Mucosa of descending colon (tissue), 3 donors: ENCODE results near the gene PDGFD. TPM values are rescaled to one million over a fixed set of nuclear protein-coding genes. Genes with fewer than 3 reads are reported as not detected.

Experiments used
- ATAC-seq: fragments of 200-7000 bp; cut with Tn5 transposase; one replicate; pipeline ENCODE4 v1.9.1; 2020; ENCODE audit warnings: mild to moderate bottlenecking, moderate library complexity
- DNase-seq, 3 donors: peaks; one replicate each; pipeline ENCODE4 v3.0.0-alpha.2; 2020
- H3K36me3 ChIP-seq: fragments of 200-600 bp; one replicate; pipeline ENCODE4 v1.8.0; 2021; ENCODE audit warnings: low read depth, mild to moderate bottlenecking
- H3K4me1 ChIP-seq: fragments of 200-600 bp; one replicate; pipeline ENCODE4 v1.8.0; 2021; ENCODE audit warnings: low read depth, mild to moderate bottlenecking
- H3K4me3 ChIP-seq: fragments of 200-600 bp; one replicate; pipeline ENCODE4 v1.8.0; 2021; ENCODE audit warnings: mild to moderate bottlenecking
- H3K9me3 ChIP-seq: fragments of 200-600 bp; one replicate; pipeline ENCODE4 v1.8.0; 2021; ENCODE audit warnings: mild to moderate bottlenecking
- CTCF ChIP-seq: fragments of 200-600 bp; IDR thresholded peaks from one replicate; pipeline ENCODE4 v1.8.0; 2022; ENCODE audit warnings: antibody characterized with exemption, mild to moderate bottlenecking
- intact Hi-C, 2 donors: fragments of 100-400 bp; cut with DNase I in 1 of 2; cut with micrococcal nuclease in 1 of 2; formaldehyde crosslinking; loops; one replicate each; pipeline versions ENCODE4 v1.11.0 to v1.11.1; 2022; cut with DNase I, micrococcal nuclease
- total RNA-seq, 3 donors: library from RNA; stranded (reverse); fragmentation: NEBNext Ultra II Directional in 2 of 3; extraction: Animal tissue kit (Norgen Biotek cat#: 25700) in 2 of 3; gene quantifications; one replicate each; pipeline versions ENCODE4 v1.2.1 to v1.2.4, GENCODE V29; 2021 to 2023
- donor health status: DM: no; HTN: no; CAD: no; lungs with moderate emphysema.
- donor health status: DM: no; HTN: no; CAD: no.
- donor health status: DM: no; HTN: yes; CAD: no.

PDGFD gene
- total RNA-seq, 3 donors from 2014 or later, result 3.4 to 6.9 (median 5.7) TPM

DNA sequence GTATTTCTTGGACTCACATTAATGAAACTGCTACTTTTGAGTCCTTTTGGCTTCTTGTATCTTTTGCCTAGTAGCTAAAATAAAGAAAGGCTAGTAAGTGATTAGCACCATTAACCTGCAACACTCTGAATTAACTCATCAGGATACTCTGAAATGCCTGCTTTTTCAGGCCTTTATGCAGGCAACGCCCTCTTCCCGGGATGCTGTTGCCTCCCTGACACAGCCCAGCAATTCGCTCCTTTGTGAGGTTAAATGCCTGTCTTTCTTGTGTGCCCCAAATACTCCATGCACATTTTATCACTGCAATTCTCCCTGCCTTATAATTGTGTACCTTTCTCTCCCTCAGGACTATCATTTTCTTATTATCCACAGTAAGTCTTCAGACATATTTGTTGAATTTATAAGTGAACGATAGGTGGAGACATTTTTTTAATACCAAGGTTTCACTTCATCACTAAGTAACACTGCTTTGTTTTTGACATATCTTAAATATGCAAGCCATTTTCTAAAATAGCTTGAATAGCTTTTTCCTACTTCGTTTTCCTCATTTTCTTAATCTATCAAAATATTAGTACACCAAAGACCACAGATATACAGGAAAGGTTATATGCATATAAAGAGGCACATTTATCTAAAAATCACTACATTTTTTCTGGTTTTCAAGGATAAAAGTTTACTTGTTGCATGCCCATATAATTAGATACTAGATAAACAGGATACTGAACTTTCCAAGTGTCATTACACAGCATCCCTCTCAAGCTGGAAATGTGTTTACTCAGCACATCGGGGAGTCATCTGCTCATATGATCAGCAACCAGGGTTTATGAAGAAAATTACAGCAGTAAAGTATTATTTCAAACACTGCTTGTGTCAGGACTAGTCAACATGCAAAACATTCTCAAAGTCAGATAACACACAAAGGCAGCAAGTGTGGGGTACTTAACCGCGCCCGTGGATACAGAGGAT lies 176.0 kb downstream of the PDGFD start:
- TF ChIP-seq CTCF, result no peak
- no peak for ATAC-seq
- H3K4me1 ChIP-seq, result no peaks in the 10 kb centered on the region
- intact Hi-C loops, result no loop called here
- DNase-seq, result no peak
- no peaks in the 10 kb centered on the region for H3K36me3 ChIP-seq
- H3K9me3 ChIP-seq, result no peaks in the 10 kb centered on the region
- H3K4me3 ChIP-seq, result no peak overlapping the region

GRCh38 chr11:103985041-103985440 lies 178.9 kb downstream of the PDGFD start:
- intact Hi-C loops, result no loop called here
- no peak for TF ChIP-seq CTCF
- Histone ChIP-seq H3K9me3 (no peaks in the 10 kb centered on the region), H3K4me1 (no peaks in the 10 kb centered on the region), H3K36me3 (no peaks in the 10 kb centered on the region), H3K4me3 (no peak overlapping the region)
- DNase-seq, result no peak
- ATAC-seq, result no peak

DNA sequence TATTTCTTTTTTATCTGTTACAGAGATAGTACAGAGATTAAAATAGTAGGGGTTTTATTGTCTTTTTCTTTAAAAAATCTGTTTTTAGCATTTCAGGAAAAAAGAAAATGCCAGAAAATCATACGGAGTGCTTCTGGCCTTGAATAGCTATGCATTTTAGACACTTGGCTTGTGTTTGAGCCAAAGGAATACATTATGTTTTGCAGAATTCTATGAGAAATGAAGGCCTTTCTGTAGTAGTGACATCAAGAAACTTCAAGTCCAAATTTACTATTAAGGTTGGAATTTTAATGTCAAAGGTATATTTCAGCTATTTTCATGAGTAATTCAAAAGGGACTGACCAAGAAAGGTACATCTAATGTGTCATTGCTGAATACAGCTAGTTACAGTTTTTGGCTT lies 183.8 kb downstream of the PDGFD start:
- no peak for DNase-seq
- no peak for ATAC-seq
- no peak overlapping the region for H3K4me3 ChIP-seq
- no peak for TF ChIP-seq CTCF
- intact Hi-C loops, result no loop called here
- no peaks in the 10 kb centered on the region for H3K36me3 ChIP-seq
- H3K4me1 ChIP-seq, result no peaks in the 10 kb centered on the region
- no peaks in the 10 kb centered on the region for H3K9me3 ChIP-seq

DNA sequence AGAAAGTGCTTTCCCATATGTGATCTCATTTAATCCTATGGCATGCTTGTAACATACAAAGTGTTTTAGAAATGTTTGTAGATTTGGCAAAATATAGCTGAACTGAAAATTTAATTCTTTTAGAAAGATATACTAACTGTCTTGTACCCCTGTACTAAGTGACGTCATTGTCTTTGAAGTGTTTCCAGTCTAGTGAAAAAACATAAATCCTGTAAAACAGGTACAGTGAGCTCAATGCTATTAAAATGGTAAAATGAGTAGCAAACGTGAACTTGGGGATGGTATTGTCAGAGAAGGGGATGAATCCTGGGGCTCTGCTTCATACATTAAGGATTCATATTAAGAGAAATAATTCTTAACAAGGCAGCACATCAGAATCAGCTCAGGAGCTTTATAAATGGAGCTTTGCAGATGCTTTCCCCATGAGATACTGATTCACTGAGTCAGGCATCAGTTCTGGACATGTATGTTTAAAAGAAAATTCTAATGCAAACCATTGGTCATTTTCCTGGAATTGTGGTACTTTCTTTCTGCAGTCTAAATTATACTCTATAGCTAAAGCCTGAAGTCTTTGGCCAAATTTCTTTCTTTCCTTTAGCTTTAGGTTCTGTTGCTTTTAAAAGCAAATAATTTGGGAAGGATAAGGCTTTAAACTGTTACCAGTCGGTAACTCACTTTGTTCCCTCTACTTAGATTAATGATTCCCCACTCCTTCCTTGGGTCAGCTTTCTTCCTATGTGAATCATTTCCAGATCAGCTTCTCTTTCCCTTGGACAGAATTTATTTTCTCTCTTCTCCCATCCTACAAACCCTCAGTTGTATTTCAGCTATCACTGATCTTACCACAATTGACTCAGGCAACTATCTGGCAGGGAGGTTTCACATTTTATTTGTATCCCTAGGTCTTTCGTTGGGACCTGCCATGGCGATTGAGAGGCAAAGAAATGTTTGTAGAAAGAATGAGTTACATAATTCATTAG lies 185.0 kb downstream of the PDGFD start:
- DNase-seq, result no peak
- Histone ChIP-seq H3K4me3 (no peak overlapping the region), H3K4me1 (no peaks in the 10 kb centered on the region), H3K36me3 (no peaks in the 10 kb centered on the region), H3K9me3 (no peaks in the 10 kb centered on the region)
- no peak for TF ChIP-seq CTCF
- intact Hi-C loops, result no loop called here
- no peak for ATAC-seq

GRCh38 chr11:103972013-103972412 lies 191.9 kb downstream of the PDGFD start:
- DNase-seq (no peak), ATAC-seq (no peak)
- intact Hi-C loops, result no loop called here
- Histone ChIP-seq H3K36me3 (no peaks in the 10 kb centered on the region), H3K4me3 (no peak overlapping the region), H3K4me1 (no peaks in the 10 kb centered on the region), H3K9me3 (no peaks in the 10 kb centered on the region)
- no peak for TF ChIP-seq CTCF
